ENCODE results near the gene AOX1.

GRCh38 chr2:200635251-200635650, 49.4 kb downstream of the AOX1 start:
- no peak for TF ChIP-seq POLR2A (IDR thresholded peaks at IDR 0.05)
- TF ChIP-seq CTCF (IDR thresholded peaks at IDR 0.05) = no peak
- TF ChIP-seq POLR2AphosphoS5 (IDR thresholded peaks at IDR 0.05) = peak in 1 of 4 donors; percentile 10
- no peak for TF ChIP-seq EP300 (IDR thresholded peaks at IDR 0.05)

Measured in sigmoid colon (tissue), 4 donors.